NCI-H2196 treated with DMSO at 0.1 percent for 48 hours (cell line): ENCODE data around the gene FAM241A.
"Not testable (repeated sequence)": the region's sequence is repeated elsewhere in the genome, so short reads cannot be mapped to it uniquely, and the experiment has no call there.

Experiments used
- DNase-seq: peaks from one replicate; lab custom pipeline; 2025; ENCODE audit not compliant: unreplicated experiment; lab: John Stamatoyannopoulos, UW

The FAM241A gene

DNA sequence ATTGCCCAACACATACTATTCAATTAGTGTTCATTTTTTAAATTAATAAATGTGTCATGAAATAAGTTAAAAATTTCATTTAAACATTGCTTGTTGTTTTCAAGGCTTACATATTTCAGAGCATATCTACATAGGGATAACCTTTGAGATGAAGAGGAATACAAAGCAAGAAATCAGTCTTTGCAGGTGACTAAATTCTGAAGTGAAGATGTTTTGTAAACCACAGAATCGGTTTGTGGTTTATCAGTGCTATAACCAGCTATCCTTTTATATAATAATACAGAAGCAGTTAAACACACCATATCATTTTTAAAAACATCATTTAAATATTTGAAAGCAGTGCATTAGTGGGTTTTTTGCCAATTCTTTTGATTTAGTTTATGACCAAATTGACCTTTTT is 26.9 kb downstream of the FAM241A start:
- DNase-seq, result no peak

DNA sequence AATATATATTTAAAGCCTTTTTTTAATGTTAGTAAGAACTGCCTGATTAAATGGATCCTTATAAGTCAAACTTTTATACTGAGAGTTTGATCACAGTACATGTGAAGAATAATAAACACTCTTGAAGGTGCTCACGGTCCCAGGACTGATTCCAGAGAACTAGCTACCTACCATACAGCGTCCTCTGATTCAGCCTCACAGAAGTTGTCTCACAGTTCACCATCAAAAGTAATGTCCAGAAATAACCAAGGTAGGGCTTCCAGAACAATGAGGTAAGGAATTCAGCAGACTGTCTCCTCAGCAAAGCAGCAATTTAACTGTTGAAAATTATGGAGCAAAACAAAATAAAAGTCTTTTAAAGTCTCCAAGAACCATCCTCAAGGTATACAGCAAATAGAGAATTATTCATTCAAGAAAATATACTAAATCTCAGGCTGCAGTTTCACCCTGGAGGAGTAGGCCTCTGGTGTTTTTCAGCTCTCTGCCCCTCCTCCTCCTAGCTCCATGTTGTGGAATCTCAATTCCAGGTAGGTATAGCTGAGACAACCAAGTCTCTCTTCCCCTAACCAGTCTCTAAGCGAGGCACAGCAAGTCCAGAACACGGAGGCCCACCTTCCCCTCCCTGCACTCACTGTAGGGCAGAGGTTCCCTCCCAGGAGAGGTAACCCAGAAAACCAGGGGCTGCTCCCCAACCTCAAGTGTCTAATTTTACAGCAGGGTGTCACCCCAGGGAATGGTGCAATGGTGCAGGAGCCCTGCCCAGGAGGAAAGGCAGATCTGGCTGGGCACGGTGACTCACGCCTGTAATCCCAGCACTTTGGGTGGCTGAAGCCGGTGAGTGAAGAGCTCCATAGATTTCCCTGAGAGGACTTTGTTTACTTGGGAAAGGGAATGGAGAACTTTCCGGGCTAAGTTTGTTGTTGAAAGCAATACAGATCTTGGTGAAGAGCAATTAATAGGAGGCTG is 28.6 kb downstream of the FAM241A start:
- DNase-seq, result no peak

DNA sequence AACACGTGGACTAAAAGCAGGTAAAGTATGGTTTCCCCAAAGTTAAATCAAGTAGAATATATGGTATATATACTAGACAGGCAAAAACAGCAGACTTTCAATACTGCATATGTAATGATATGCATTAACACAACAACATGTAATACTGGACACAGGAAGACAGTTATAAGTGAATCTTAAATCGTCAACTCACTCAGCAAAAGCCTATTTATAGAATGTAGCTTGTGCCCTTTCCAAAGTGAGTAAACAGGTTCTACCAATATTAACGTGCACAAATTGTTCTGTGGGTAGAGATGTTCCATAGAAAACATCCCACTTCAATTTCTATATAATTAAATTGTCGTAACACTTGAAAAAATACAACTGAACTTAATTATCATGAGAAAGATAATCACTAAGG is 30.6 kb downstream of the FAM241A start:
- DNase-seq, result no peak

DNA sequence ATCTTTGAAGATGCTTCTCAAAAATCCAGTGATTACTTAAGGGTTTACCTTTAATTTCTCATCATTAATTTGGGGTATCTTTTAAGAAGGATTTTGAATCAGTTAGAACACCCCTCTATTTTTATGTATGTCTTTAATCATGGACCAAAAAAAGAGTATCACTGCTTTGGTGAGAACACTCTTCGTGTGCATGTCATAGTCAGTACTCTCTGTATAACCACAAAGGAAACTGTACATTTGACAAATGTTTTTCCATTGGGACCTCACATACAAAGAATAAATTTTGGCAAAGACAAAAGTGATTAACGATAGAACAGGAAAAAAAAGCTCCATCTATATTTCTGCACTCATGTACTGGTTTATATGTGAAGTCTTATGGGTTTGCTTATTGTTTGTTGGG is 31.3 kb downstream of the FAM241A start:
- no peak for DNase-seq

DNA sequence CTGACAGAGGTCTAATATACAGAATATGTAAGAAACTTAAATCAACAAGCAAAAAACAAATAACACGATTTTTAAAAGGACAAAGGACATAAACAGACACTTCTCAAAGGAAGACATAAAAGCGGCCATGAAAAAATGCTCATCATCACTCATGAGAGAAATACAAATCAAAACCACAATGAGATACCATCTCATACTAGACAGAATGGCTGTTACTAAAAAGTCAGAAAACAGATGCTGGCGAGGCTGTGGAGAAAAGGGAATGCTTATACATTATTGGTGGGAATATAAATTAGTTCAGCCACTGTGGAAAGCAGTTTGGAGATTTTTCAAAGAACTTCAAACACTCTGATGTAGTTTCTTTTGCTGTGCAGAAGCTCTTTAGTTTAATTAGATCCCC is 33.5 kb downstream of the FAM241A start:
- DNase-seq, result not testable (repeated sequence)

DNA sequence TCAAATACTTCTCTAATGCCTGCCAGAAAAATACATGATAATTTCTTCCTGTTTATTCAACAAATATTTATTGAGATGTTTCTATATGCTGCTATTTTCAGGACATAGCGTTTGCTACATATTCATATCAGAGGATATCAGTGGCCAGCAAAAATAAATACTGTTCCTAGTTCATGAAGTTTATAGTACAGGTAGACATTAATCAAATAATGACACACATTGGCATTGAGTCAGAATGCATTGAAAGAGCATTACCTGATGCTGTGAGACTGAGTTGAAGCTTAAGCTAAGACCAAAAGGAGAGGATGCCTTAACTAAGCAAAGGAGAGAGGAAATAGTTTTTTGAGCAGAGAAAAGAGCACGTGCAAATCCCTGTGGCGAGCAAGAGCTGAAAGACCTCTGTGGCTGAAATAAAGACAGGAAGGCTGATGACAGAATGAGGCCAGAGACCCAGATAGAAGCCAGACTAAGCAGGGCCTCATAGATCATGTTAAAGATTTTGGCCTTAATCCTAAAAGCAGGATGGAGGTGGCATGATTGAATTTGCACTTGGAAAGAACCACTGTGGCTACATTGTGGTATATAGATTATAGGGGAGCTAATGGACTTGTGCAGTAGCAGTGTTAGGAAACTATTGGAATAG is 36.2 kb downstream of the FAM241A start:
- DNase-seq, result no peak

DNA sequence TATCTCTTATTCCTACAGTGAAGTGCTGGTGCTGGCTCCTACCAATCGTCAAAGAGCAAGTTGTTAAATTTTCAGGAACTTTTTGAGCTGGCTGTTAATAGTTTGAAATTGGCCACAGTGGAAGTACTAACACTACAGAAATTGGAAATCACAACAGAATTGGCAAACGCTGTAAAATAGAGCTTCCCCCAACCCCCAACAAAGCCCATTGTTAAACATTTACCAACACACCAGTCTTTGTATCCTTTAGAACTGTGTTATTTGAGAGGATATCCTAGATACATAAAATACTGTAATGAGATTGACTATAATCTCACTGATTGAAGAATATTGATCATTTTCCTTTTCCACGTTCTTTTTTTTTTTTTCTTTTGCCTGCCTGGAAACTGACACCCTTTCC is 37.4 kb downstream of the FAM241A start:
- DNase-seq, result no peak

DNA sequence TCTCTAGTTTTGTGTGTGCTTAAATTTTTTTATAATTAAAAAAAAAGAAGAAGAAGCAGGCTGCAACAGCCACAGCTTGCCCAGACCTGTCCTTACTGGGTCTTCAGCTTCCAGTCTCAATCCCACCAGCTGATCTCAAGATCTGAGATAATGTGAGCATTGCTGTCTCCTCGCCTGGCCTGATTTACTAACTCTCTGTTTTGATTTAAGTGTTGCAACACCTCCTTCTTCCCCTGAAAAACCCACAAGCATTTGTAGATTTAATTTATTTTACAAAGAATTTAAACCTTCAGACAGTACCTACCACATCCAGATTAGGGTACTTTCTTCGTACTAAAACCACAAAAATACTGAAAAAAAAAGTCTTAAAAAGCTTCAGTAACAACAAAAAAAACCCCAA is 38.0 kb downstream of the FAM241A start:
- no peak for DNase-seq

DNA sequence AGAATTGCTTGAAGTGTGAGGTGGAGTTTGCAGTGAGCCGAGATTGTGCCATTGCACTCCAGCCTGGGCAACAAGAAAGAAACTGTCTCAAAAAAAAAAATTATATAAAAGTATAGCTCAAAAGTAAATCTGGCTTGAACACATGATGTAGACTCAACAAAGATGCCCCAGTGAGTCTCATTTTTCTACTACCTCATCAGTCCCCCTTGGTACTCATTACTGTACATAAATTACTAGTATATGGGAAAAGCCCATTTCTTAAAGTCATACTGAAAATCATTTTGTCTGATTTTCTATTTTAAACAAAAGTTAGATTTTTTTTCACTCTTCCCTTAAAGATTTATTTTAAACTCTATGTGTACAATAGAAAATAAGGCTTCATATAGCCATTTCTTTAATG is 39.2 kb downstream of the FAM241A start:
- no peak for DNase-seq

DNA sequence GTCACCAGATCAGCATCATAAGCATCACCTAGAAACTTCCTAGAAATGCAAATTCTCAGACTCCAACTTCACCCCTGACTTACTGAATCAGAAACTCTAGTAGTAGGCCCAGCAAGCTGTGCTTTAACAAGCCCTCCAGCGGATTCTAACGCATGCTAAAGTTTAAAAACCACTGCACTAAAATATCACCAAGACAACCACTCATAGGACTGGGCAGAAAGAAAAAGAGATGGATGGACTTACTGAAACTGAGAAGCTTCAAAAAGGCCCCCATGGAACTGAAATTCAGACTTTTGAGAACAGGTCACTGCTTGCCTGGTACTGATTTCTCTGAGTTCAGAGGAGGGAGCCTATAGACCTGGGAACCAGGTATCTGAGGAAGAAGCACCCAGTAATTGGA is 40.1 kb downstream of the FAM241A start:
- no peak for DNase-seq

DNA sequence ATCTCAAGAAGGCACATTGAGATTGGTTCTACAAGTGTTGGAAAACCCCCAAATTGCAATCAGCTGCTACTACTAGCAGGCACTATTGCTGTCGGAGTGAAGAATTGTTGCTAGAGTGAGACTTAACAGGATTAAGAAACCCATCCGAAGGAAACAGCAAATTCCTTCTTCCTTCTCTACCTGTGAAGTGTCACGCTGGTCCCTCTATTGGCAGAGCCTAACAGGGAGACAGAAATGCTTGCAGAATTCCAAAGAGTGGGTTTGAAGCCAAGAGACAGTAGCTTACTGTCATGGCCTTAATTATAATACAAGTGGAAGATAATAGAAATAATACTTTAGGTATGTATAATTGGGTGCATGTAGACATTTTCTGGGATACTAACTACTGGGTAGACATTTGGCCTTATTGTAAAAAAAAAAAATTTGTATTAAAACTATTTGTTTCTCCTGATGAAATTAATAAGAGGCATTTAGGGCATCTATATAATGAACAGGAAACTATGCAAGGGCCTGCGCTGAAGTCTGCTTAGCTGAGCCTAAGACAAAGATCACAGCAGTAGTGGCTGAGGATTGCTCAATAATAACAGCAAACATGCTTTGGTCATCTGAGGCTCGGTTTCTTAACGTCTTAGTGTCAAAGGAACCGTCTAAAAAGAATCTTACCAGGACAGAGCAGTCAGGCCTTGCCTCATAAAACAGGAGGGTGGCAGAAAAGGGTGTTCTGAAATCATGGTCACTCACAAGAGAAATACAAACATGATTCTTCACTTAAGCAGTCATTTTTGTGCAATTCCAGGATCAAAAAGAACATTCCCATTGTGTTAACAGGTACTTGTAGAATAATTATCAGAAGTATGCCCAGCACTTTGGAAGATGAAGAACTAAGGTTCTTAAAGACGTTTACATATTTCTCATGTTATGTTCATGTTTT is 40.8 kb downstream of the FAM241A start:
- no peak for DNase-seq

DNA sequence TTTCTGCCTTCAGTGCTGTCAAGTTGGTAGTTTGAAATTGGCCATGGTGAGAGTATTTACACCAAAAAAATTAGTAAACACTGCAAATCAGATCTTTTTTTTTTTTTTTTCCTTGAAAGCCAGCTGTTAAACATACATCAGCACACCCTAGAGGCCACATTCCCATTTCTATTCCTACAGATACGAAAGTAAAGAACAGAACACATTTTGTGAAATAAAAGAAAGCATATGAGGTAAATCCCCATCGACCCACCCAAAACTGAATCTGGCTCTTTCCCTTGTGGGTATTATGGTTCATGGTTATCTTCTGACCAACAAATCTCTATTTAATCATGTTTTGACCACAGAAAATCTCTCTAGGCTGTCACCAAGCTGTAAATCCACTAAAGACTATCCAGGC is 44.5 kb downstream of the FAM241A start:
- DNase-seq, result no peak

DNA sequence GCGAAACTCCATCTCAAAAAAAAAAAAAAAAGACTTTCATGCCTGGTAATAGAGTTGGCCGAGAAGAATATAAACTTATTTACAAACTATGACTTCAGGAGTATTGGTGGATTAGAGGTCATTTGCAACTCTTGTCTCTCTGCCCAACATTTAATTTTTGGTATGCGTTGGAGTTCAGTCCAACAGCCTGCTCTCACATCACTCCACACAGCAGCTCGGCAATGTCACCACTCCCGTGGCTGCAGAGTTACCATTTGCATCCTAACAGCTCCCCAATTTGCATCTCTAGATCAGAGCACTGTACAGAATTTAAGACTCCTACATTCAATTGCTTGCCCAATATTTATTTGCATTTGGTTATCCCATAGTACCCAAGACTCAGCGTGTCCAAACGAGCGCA is 45.4 kb downstream of the FAM241A start:
- DNase-seq, result no peak

DNA sequence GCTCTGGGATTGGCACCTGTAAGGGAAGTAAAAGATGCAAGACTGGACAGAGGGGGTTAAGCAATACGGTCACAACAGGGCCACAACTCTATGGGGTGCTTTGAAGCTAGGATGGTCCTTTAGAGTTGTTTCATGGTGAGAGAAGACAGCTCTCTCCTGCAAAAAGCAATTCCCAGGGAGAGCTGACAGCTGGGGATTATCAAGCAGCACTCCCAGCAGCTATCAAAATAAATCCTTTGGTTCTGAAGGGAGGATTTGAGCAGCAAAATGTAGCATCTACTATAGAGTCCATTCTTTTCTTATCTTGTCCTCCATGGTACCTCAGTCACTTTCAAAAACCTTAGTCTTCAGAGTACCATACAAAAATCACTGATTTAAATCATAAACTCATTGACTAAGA is 51.2 kb downstream of the FAM241A start:
- DNase-seq, result no peak

DNA sequence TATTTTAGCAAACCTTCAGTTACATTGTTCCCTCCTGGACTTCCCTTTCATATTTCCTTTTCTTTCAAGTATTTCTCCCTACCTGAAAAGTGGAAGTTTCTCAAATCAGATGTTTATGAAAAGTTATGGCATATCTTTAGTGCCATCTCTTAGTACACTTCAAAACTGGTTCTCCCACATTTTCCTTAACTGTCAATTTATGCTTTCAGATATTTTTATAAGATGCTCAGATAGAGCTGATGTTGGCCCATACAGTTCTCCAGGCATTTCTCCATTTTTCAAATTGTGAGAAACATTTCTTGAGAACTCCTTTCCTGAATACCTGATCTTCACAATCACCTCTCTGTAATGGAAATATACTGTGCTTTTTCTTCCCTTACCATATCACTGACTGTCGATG is 53.8 kb downstream of the FAM241A start:
- no peak for DNase-seq

DNA sequence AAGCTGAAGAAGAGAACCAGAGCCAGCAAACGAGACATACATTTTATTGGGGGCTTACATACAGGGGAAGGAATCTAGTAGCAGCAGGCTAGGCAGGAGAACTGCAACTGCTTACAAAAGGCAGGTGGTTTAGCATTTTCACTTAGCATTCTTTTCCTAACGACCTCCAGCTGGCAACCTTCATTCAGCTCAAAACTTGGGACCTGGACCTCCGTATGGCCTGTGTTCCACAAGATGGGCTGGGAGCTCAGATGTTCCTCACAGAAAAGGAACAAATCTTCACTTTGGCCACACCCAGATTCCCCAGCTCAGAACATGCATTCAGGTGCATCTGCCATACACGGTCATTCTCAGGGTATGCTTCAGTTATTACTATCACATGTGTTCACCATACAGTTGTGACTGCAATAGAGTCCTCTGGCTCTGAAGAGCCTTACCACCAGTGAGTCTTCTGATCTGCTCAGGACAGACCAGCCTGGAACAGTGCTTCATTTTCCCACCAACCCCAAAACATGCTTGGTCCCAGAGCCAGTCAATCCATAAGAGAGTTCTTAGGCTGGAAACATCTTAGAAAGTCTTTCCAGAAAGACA is 56.8 kb downstream of the FAM241A start:
- no peak for DNase-seq

DNA sequence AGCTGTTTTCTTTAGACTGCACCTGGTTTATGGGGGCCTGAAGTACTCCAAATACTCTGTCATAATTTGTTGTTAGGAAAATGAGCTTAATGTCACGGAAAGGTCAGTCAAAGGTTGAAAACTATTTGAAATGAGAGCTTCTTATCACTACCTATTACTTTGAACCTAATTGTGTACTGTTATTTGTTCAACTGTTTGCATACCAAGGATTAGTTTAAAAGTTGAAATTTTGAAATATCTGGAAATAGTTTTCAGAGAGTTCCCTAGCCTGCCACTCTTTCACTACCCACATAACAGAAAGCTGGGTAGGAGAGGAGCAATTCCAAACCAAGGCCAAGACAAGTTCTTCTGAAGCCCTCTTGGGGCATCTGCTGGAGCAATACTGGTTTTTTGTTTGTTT is 58.3 kb downstream of the FAM241A start:
- no peak for DNase-seq

DNA sequence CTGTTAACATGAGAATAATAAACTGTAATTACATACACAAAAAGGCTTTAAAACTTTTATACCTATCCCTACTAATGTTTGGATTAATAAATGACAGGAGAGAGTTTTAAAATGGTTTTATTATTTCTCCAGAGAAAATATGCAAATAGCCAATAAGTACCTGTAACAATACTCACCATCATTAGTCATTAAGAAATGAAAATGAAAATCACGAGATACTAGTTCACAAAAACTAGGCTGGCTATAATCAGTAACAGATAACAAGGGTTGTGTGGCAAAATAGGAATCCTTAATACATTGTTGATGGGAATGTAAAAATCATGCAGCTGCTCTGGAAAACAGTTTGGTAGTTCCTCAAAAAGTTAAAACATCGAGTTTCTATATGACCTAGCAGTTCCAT is 61.2 kb downstream of the FAM241A start:
- DNase-seq, result no peak

DNA sequence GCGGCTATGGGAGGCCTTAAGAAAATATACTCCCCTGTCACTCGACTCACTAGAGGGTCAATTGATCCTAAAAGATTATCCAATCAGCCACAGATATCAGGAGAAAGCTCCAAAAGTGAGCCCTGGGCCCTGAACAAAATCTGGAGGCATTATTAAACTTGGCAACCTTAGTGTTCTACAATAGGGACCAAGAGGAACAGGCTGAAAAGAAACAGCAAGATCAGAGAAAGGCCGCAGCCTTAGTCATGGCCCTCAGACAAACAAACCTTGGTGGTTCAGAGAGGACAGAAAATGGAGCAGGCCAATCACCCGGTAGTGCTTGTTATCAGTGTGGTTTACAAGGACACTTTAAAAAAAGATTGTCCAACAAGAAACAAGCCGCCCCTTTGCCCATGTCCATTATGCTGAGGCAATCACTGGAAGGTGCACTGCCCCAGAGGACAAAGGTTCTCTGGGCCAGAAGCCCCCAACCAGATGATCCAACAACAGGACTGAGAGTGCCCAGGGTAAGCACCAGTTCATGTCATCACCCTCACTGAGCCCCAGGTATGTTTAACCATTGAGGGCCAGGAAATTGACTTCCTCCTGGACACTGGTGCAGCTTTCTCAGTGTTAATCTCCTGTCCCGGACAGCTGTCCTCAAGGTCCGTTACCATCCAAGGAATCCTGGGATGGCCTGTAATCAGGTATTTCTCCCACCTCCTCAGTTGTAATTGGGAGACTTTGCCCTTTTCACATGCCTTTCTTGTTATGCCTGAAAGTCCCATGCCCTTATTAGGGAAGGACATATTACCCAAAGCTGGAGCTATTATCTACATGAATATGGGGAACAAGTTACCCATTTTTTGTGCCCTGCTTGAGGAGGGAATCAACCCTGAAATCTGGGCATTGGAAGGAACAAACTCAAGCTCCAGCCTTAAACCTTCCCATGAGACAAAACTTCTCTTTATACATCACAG is 63.2 kb downstream of the FAM241A start:
- not testable (repeated sequence) for DNase-seq

DNA sequence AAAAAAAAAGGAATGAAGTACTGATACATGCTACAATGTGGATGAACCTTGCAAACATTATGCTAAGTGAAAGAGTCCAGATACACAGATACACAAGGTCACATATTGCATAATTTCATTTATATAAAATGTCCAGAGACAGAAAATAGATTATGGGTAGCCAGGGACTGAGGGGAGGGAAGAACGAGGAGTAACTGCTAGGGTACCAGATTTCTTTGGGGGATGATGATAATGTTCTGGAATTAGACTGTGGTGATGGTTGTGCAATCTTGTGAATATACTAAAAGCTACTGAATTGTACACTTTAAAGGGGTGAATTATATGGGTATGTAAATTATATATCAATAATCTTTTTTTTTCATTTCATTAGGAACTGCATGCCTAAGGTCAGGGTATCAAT is 65.5 kb downstream of the FAM241A start:
- DNase-seq, result no peak
